Measurements from ENCODE around the gene CPS1.

DNA sequence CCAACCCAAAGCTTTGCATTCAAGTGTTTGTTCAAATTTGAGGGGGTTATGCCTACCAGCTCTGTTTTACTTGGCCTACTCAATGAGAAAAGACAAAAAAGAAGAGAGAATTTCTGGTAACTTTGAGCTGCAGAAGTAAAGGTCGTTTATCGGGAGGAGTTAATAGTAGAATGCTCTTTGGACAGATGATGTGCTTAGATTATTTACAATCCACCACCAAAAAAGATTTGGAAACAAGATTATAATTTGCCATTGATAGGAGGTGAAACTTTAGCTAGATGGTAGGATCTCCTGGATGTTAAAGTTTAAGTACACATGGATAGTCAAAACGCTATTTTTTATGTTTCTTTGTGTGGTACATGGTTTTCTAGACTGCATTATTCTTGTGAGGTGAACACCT lies 24.9 kb upstream of the CPS1 start:
- TF ChIP-seq, protein P1, sequence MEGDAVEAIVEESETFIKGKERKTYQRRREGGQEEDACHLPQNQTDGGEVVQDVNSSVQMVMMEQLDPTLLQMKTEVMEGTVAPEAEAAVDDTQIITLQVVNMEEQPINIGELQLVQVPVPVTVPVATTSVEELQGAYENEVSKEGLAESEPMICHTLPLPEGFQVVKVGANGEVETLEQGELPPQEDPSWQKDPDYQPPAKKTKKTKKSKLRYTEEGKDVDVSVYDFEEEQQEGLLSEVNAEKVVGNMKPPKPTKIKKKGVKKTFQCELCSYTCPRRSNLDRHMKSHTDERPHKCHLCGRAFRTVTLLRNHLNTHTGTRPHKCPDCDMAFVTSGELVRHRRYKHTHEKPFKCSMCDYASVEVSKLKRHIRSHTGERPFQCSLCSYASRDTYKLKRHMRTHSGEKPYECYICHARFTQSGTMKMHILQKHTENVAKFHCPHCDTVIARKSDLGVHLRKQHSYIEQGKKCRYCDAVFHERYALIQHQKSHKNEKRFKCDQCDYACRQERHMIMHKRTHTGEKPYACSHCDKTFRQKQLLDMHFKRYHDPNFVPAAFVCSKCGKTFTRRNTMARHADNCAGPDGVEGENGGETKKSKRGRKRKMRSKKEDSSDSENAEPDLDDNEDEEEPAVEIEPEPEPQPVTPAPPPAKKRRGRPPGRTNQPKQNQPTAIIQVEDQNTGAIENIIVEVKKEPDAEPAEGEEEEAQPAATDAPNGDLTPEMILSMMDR (IDR thresholded peaks at IDR 0.05) = no peak
- TF ChIP-seq POLR2A (IDR thresholded peaks at IDR 0.05) = no peak

Data from uterus (tissue), 2 donors.